Measurements from ENCODE around the gene TTLL1. TPM values are rescaled to one million over a fixed set of nuclear protein-coding genes. Genes with fewer than 3 reads are reported as not detected.
A peak's percentile ranks its signal among the peaks of the same experiment; 100 is the strongest.
"Not testable (repeated sequence)": the region's sequence is repeated elsewhere in the genome, so short reads cannot be mapped to it uniquely, and the experiment has no call there.

Gene TTLL1
- polyA plus RNA-seq, 1 donor from 2014 or later: 3.7 TPM

GRCh38 chr22:43118024-43118849, 29.0 kb upstream of the TTLL1 start:
- peak overlapping the region in 2 of 3 donors; percentile 62 to 73 for H3K27ac Mint-ChIP-seq
- H3K9me3 Mint-ChIP-seq: peaks cover 0 to 2% (median 0%) of the 10 kb centered on the region in 3 donors
- peaks cover 64% of the 10 kb centered on the region for H3K27me3 Mint-ChIP-seq
- H3K4me3 Mint-ChIP-seq: peak overlapping the region; percentile 60 to 93 (median 62)
- no peaks in the 10 kb centered on the region for H3K36me3 Mint-ChIP-seq
- H3K4me1 Mint-ChIP-seq: peaks cover 40 to 55% (median 47%) of the 10 kb centered on the region in 3 donors

- H3K9me3 Mint-ChIP-seq: peaks cover 0 to 2% (median 0%) of the 10 kb centered on the region in 3 donors
- peaks cover 38 to 47% (median 45%) of the 10 kb centered on the region in 3 donors for H3K4me1 Mint-ChIP-seq
- no peak overlapping the region for H3K27ac Mint-ChIP-seq
- H3K27me3 Mint-ChIP-seq: peaks cover 65% of the 10 kb centered on the region
- H3K36me3 Mint-ChIP-seq: no peaks in the 10 kb centered on the region
- peak overlapping the region in 1 of 4 donors; percentile 80 for H3K4me3 Mint-ChIP-seq
Observed at GRCh38 chr22:43116932-43117331, 27.7 kb upstream of the TTLL1 start.

- H3K4me3 Mint-ChIP-seq: peak overlapping the region in 2 of 4 donors; percentile 73 to 80
- peaks cover 1% of the 10 kb centered on the region for H3K36me3 Mint-ChIP-seq
- peaks cover 59% of the 10 kb centered on the region for H3K27me3 Mint-ChIP-seq
- H3K9me3 Mint-ChIP-seq: no peaks in the 10 kb centered on the region
- H3K27ac Mint-ChIP-seq: peak overlapping the region in 1 of 3 donors; percentile 68
- H3K4me1 Mint-ChIP-seq: peaks cover 36 to 46% (median 43%) of the 10 kb centered on the region in 3 donors
Observed at GRCh38 chr22:43114958-43115357, 25.8 kb upstream of the TTLL1 start.

GRCh38 chr22:43113526-43114251, 24.5 kb upstream of the TTLL1 start:
- peaks cover 27 to 37% (median 36%) of the 10 kb centered on the region in 3 donors for H3K4me1 Mint-ChIP-seq
- peak overlapping the region in 2 of 3 donors; percentile 61 to 77 for H3K27ac Mint-ChIP-seq
- peaks cover 1% of the 10 kb centered on the region for H3K36me3 Mint-ChIP-seq
- H3K27me3 Mint-ChIP-seq: peaks cover 57% of the 10 kb centered on the region
- H3K4me3 Mint-ChIP-seq: peak overlapping the region; percentile 12 to 88 (median 55)
- H3K9me3 Mint-ChIP-seq: peaks cover 0 to 1% (median 0%) of the 10 kb centered on the region in 3 donors

- Mint-ChIP-seq H3K27me3 (peaks cover 54% of the 10 kb centered on the region), H3K27ac (peak overlapping the region in 1 of 3 donors; percentile 1), H3K4me3 (peak overlapping the region; percentile 67 to 90 (median 80)), H3K36me3 (peaks cover 1% of the 10 kb centered on the region), H3K4me1 (peaks cover 20 to 30% (median 26%) of the 10 kb centered on the region in 3 donors), H3K9me3 (peaks cover 0 to 1% (median 0%) of the 10 kb centered on the region in 3 donors)
Observed at GRCh38 chr22:43110927-43111623, 21.9 kb upstream of the TTLL1 start.

GRCh38 chr22:43110444-43110926, 21.3 kb upstream of the TTLL1 start, which contains the start of gene BIK:
Gene BIK, plus strand, starts transcription at chr22:43110750. Its CDS starts 13,273 bp downstream, at chr22:43124023.
- Mint-ChIP-seq H3K27me3 (peaks cover 51% of the 10 kb centered on the region), H3K9me3 (peaks cover 0 to 1% (median 0%) of the 10 kb centered on the region in 3 donors), H3K36me3 (peaks cover 1% of the 10 kb centered on the region), H3K27ac (peak within 1 kb of the TSS in 1 of 3 donors; percentile 22), H3K4me3 (peak within 1 kb of the TSS; percentile 76 to 93 (median 84)), H3K4me1 (peaks cover 15 to 25% (median 21%) of the 10 kb centered on the region in 3 donors)

GRCh38 chr22:43109921-43110443, 20.8 kb upstream of the TTLL1 start:
- Mint-ChIP-seq H3K27me3 (peaks cover 50% of the 10 kb centered on the region), H3K4me3 (peak overlapping the region; percentile 76 to 93 (median 84)), H3K36me3 (peaks cover 1% of the 10 kb centered on the region), H3K9me3 (peaks cover 0 to 1% (median 0%) of the 10 kb centered on the region in 3 donors), H3K27ac (peak overlapping the region in 1 of 3 donors; percentile 22), H3K4me1 (peaks cover 15 to 22% (median 19%) of the 10 kb centered on the region in 3 donors)

GRCh38 chr22:43109511-43109910, 20.3 kb upstream of the TTLL1 start:
- Mint-ChIP-seq H3K4me1 (peaks cover 15 to 19% (median 15%) of the 10 kb centered on the region in 3 donors), H3K27me3 (peaks cover 45% of the 10 kb centered on the region), H3K27ac (no peak overlapping the region), H3K36me3 (peaks cover 1% of the 10 kb centered on the region), H3K4me3 (peak overlapping the region in 2 of 4 donors; percentile 40 to 57), H3K9me3 (peaks cover 0 to 1% (median 0%) of the 10 kb centered on the region in 3 donors)

- no peak overlapping the region for H3K4me3 Mint-ChIP-seq
- peaks cover 3 to 4% (median 4%) of the 10 kb centered on the region in 3 donors for H3K4me1 Mint-ChIP-seq
- H3K9me3 Mint-ChIP-seq: peaks cover 0 to 1% (median 0%) of the 10 kb centered on the region in 3 donors
- peaks cover 22% of the 10 kb centered on the region for H3K27me3 Mint-ChIP-seq
- no peaks in the 10 kb centered on the region for H3K36me3 Mint-ChIP-seq
- no peak overlapping the region for H3K27ac Mint-ChIP-seq
Observed at GRCh38 chr22:43106302-43106701, 17.1 kb upstream of the TTLL1 start.

- H3K4me1 Mint-ChIP-seq, H3K36me3 Mint-ChIP-seq, H3K27ac Mint-ChIP-seq, H3K4me3 Mint-ChIP-seq, H3K9me3 Mint-ChIP-seq: not testable (repeated sequence)
- H3K27me3 Mint-ChIP-seq: peaks cover 18% of the 10 kb centered on the region
Observed at GRCh38 chr22:43104950-43105349, 15.8 kb upstream of the TTLL1 start.

- not testable (repeated sequence) for H3K36me3 Mint-ChIP-seq, H3K27ac Mint-ChIP-seq, H3K4me3 Mint-ChIP-seq, H3K4me1 Mint-ChIP-seq, H3K9me3 Mint-ChIP-seq
- peaks cover 12% of the 10 kb centered on the region for H3K27me3 Mint-ChIP-seq
Observed at GRCh38 chr22:43104056-43104625, 14.9 kb upstream of the TTLL1 start.

- no peak overlapping the region for H3K4me3 Mint-ChIP-seq
- no peaks in the 10 kb centered on the region for H3K36me3 Mint-ChIP-seq
- H3K27ac Mint-ChIP-seq: no peak overlapping the region
- no peaks in the 10 kb centered on the region for H3K9me3 Mint-ChIP-seq
- peaks cover 0 to 2% (median 0%) of the 10 kb centered on the region in 3 donors for H3K4me1 Mint-ChIP-seq
- peaks cover 5% of the 10 kb centered on the region for H3K27me3 Mint-ChIP-seq
Observed at GRCh38 chr22:43101306-43101705, 12.1 kb upstream of the TTLL1 start.

GRCh38 chr22:43100225-43100624, 11.0 kb upstream of the TTLL1 start:
- Mint-ChIP-seq H3K27ac (no peak overlapping the region), H3K9me3 (peaks cover 0 to 2% (median 0%) of the 10 kb centered on the region in 3 donors), H3K27me3 (peaks cover 2% of the 10 kb centered on the region), H3K4me1 (peaks cover 0 to 2% (median 0%) of the 10 kb centered on the region in 3 donors), H3K4me3 (no peak overlapping the region), H3K36me3 (peaks cover 3% of the 10 kb centered on the region)

GRCh38 chr22:43099095-43099494, 9.9 kb upstream of the TTLL1 start:
- Mint-ChIP-seq H3K4me3 (no peak overlapping the region), H3K27ac (peak overlapping the region in 1 of 3 donors; percentile 62), H3K27me3 (no peaks in the 10 kb centered on the region), H3K4me1 (peaks cover 0 to 2% (median 0%) of the 10 kb centered on the region in 3 donors), H3K36me3 (peaks cover 3% of the 10 kb centered on the region), H3K9me3 (peaks cover 0 to 2% (median 0%) of the 10 kb centered on the region in 3 donors)
